Measurements from ENCODE around the gene UBE3C. TPM values are rescaled to one million over a fixed set of nuclear protein-coding genes. Genes with fewer than 3 reads are reported as not detected.
A peak's percentile ranks its signal among the peaks of the same experiment; 100 is the strongest.
"Not testable (repeated sequence)": the region's sequence is repeated elsewhere in the genome, so short reads cannot be mapped to it uniquely, and the experiment has no call there.

UBE3C gene
- total and polyA plus RNA-seq, 9 of the 15 experiments (the other 6 are each of a cell fraction or from before 2014, with no cell fraction given), result 9.6 to 91.7 (median 75.4) TPM

DNA sequence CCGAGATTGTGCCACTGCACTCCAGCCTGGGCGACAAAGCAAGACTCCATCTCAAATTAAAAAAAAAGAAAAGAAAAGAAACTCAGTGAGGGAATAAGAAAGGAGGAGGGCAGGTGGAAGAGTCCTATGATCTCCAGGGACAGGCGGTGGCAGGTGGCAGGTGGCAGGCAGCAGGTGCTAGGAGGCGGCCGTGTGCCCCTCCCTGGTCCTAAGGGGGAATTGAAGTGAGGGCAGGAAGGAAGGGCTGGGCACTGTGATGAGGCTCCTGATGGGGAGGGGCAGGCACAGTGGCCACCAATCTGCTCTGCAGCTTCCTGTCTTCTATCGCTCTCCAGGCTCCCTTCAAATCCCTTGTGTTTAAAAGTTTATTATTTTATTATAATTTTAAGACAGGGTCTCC is 41.2 kb upstream of the UBE3C start (continued):
- TF ChIP-seq, protein P1, sequence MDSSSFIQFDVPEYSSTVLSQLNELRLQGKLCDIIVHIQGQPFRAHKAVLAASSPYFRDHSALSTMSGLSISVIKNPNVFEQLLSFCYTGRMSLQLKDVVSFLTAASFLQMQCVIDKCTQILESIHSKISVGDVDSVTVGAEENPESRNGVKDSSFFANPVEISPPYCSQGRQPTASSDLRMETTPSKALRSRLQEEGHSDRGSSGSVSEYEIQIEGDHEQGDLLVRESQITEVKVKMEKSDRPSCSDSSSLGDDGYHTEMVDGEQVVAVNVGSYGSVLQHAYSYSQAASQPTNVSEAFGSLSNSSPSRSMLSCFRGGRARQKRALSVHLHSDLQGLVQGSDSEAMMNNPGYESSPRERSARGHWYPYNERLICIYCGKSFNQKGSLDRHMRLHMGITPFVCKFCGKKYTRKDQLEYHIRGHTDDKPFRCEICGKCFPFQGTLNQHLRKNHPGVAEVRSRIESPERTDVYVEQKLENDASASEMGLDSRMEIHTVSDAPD (CRISPR knock-in tag; IDR thresholded peaks at IDR 0.05), result no peak

DNA sequence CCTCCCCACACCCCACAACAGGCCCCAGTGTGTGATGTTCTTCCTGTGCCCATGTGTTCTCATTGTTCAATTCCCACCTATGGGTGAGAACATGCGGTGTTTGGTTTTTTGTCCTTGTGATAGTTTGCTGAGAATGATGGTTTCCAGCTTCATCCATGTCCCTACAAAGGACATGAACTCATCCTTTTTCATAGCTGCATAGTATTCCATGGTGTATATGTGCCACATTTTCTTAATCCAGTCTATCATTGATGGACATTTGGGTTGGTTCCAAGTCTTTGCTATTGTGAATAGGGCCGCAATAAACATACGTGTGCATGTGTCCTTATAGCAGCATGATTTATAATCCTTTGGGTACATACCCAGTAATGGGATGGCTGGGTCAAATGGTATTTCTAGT is 38.7 kb upstream of the UBE3C start:
- H3K9me1 ChIP-seq (ENCODE audit: control insufficient read depth, insufficient read depth, low read length); H3K4me2 ChIP-seq (ENCODE audit: insufficient read depth, low read length); H2AFZ ChIP-seq (ENCODE audit: low read depth, low read length); H3K27ac ChIP-seq (ENCODE audit: extremely low read depth, low read depth, low read length); H4K20me1 ChIP-seq (replicated peaks; ENCODE audit: control insufficient read depth, insufficient read depth, low read length); DNase-seq (ENCODE audit: extremely low read depth in 1 of 4, low spot score in 3 of 4); H3K4me1 ChIP-seq (replicated peaks in 1 of 2; ENCODE audit: control insufficient read depth in 2 of 2, insufficient read depth in 2 of 2, low read length in 2 of 2); H3K79me2 ChIP-seq (ENCODE audit: control insufficient read depth, insufficient read depth, low read length); CTCF ChIA-PET (ENCODE audit: low intra/inter-chr PET ratio); BruUV-seq (replicated peaks); intact Hi-C loops (cut with micrococcal nuclease); FAIRE-seq; H3K9me3 ChIP-seq (replicated peaks; ENCODE audit: control insufficient read depth, insufficient read depth, low read depth, low read length); H3K9ac ChIP-seq (ENCODE audit: insufficient read depth in 1 of 2, low read depth in 2 of 2, low read length in 2 of 2); ATAC-seq; in situ Hi-C loops (cut with MboI); H3K36me3 ChIP-seq (ENCODE audit: control insufficient read depth, insufficient read depth, low read length); H3K4me3 ChIP-seq: not testable (repeated sequence)
- peaks cover 27 to 48% of the 10 kb centered on the region in 2 experiments for H3K27me3 ChIP-seq (ENCODE audit: control insufficient read depth in 2 of 2, insufficient read depth in 2 of 2, low read length in 2 of 2)
- WGBS (ENCODE audit: insufficient coverage, low coverage, missing lambda C conversion rate), result 3% methylated on average over 3 of the region's 3 CpGs
- POLR2A ChIA-PET, result interaction anchor here (0.6 kb wide), 1 partner anchor 16 kb away, joined by 3 read pairs; no protein-coding TSS in a partner anchor

DNA sequence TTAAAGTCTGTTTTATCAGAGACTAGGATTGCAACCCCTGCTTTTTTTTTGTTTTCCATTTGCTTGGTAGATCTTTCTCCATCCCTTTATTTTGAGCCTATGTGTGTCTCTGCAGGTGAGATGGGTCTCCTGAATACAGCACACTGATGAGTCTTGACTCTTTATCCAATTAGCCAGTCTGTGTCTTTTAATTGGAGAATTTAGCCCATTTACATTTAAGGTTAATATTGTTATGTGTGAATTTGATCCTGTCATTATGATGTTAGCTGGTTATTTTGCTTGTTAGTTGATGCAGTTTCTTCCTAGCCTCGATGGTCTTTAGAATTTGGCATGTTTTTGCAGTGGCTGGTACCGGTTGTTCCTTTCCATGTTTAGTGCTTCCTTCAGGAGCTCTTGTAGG is 35.1 kb upstream of the UBE3C start:
- intact Hi-C loops (cut with micrococcal nuclease); H3K36me3 ChIP-seq (ENCODE audit: control insufficient read depth, insufficient read depth, low read length); BruUV-seq (replicated peaks); CTCF ChIA-PET (ENCODE audit: low intra/inter-chr PET ratio); DNase-seq (ENCODE audit: extremely low read depth in 1 of 4, low spot score in 3 of 4); H3K4me3 ChIP-seq; H3K9me3 ChIP-seq (replicated peaks; ENCODE audit: control insufficient read depth, insufficient read depth, low read depth, low read length); H4K20me1 ChIP-seq (replicated peaks; ENCODE audit: control insufficient read depth, insufficient read depth, low read length); H3K79me2 ChIP-seq (ENCODE audit: control insufficient read depth, insufficient read depth, low read length); H3K4me1 ChIP-seq (replicated peaks in 1 of 2; ENCODE audit: control insufficient read depth in 2 of 2, insufficient read depth in 2 of 2, low read length in 2 of 2); H3K9me1 ChIP-seq (ENCODE audit: control insufficient read depth, insufficient read depth, low read length); H3K9ac ChIP-seq (ENCODE audit: insufficient read depth in 1 of 2, low read depth in 2 of 2, low read length in 2 of 2); FAIRE-seq; H3K4me2 ChIP-seq (ENCODE audit: insufficient read depth, low read length); H3K27ac ChIP-seq (ENCODE audit: extremely low read depth, low read depth, low read length); ATAC-seq; in situ Hi-C loops (cut with MboI); H2AFZ ChIP-seq (ENCODE audit: low read depth, low read length); POLR2A ChIA-PET: not testable (repeated sequence)
- H3K27me3 ChIP-seq (ENCODE audit: control insufficient read depth in 2 of 2, insufficient read depth in 2 of 2, low read length in 2 of 2), result peaks cover 9 to 33% of the 10 kb centered on the region in 2 experiments
- TF ChIP-seq ZNF354B (CRISPR knock-in tag; IDR thresholded peaks at IDR 0.05), result peak; percentile 80
- peak; percentile 96 for TF ChIP-seq ZNF507 (tag; conservative IDR thresholded peaks at IDR 0.05)
- WGBS (ENCODE audit: insufficient coverage, low coverage, missing lambda C conversion rate), result 0% methylated on average over 2 of the region's 2 CpGs

Measured in K562 (cell line).